GM18858 (cell line): ENCODE results near the gene TCP11L2.

Source experiments
- ATAC-seq: cut with Tn5 transposase; IDR thresholded peaks from one replicate; pipeline ENCODE4 v1.9.1; 2021; ENCODE audit not compliant: unreplicated experiment

Gene TCP11L2

DNA sequence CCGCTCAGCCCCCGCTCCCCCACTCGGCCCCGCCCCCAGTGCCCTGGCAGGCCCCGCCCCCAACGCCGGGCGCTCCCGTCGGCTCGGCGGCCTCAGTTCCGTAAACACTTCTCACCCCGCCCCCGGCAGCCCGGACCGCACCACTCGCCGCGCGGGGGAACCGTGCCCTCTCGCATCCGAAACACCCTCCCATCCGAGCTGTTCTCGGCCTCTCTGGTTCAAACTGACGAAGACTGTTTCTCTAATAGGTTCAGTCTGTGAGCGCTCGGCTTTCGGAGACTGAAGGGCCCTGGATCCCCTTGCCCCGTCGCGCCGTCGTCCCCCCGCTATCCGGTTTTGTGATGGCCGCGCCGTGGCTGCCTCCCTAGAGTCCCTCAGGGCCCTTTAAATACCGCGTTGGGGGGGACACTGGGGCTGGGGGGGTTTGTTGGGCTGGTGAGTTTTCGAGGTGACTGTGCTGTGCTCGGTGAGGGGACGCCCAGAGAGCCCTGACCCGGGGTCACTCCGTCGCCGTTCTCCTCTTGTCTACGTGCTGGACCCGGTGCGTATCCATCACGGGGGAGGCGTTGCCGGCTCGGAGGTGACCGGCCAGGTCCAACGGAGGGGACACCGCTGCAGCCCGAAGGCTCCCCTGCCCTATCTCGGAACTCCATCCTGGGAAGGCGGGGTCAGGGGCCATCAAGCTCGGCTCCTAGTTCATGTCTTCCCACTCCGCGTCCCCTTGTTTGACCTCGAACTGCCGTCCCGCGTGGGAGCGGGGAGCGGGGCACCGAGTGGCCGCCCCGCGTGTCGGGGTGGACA lies at the start of gene TCP11L2:
Gene TCP11L2, plus strand, starts transcription at position 333 of the 801 bp plus-strand sequence. CDS start 8,343 bp downstream, outside the sequence.
- peak; percentile 29 for ATAC-seq

DNA sequence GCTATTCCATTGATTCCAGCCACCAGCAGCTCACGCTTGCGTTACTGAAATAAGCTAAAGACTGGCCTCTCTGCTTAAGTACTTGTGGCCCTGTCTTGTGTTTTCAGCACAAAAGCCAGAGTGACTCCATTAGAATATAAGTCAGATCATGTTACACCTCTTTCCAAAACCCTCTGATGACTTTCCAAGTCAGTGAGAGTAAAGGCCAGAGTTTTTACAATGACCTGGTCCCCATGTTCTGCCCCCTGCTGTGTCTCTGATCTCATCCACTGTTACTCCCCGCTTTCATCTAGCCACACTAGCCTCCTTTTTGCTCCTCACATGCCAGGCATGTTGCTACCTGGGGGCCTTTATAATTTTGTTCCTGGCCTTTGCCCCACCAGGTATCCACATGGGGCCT lies 47.8 kb upstream of the TCP11L2 start:
- ATAC-seq: no peak

DNA sequence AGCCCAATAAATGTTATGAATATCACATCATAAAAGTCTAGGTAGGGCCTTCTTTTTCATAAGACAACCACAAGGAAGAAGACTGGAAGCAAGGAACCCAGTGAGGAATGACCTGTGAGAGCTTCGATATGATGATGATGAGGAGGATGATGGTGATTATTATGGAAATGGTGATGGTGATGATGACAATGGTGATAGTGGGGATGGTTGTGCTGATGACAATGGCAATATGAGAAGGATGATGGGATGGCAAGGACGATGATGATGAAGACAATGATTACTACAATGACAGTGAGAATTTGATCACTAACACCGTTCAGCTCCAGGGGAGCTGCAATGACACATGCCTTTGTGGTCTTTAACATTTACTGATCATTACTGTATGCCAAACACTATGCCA lies 47.0 kb upstream of the TCP11L2 start:
- no peak for ATAC-seq

DNA sequence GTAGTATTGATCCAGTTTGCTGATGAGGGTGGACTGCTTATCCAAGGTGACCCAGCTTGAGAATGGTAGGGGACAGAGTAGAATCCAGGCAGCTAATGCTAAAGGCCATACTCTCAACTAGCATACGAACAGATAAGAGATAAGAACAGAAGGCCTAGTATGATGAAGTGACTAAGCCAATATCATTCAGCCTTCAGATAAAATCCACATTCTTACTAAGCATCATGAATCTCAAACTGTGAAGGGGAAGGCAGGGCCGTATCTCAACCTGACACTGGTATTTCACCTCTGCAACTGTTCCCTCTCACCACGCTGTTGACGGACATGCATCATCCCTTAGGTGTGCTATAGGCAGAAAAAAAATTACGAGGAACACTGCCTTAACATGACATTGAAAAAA lies 46.6 kb upstream of the TCP11L2 start:
- ATAC-seq: no peak

DNA sequence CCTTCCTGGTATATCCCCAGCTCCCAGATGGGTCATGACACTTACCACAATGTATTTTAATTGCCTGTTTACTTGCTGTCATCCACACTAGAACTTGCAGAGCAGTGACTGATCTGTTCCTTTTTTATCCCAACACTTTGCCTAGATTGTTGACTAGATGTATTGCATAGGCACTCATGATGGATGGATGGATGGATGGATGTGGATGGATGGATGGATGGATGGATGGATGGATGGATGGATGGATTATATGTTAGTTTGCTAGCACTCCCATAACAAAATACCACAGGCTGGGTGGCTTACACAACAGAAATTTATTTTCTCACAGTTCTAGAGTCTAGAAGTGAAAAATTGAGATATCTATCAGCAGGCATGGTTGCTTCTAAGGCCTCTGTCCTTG lies 46.0 kb upstream of the TCP11L2 start:
- no peak for ATAC-seq

DNA sequence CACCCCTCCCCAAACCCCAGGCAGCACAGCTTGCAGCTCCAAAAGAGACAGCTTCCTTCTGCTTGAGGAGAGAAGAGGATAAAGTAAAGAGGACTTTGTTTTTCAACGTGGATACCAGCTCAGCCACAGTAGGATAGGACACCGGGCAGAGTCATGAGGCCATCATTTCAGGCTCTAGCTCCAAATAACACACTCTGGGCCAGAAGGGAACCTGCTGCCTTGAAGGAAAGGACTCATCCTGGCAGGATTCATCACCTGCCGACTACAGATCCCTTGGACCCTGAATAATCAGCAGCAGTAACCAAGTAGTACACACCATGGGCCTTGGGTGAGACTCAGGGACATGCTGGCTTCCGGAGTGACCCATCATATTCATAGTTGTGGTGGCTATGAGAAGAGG lies 44.3 kb upstream of the TCP11L2 start:
- ATAC-seq: no peak

DNA sequence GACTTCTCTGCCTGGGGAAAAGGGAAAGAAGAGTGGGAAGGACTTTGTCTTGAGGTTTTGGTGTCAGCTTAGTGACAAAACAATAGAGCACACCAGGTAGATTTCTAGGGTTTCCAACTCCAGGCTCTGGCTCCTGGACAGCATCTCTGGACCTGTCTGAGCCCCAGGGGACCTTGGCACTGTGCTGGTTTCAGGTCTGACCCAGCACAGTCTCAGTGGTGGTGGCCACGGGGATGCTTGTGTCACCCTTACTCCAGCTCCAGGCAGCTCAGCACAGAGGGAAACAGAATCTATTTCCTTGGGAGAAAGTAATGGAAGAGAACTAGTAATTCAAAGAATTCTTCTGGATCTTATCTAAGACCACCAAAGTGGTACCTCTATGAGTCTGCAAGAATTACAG lies 43.6 kb upstream of the TCP11L2 start:
- no peak for ATAC-seq

DNA sequence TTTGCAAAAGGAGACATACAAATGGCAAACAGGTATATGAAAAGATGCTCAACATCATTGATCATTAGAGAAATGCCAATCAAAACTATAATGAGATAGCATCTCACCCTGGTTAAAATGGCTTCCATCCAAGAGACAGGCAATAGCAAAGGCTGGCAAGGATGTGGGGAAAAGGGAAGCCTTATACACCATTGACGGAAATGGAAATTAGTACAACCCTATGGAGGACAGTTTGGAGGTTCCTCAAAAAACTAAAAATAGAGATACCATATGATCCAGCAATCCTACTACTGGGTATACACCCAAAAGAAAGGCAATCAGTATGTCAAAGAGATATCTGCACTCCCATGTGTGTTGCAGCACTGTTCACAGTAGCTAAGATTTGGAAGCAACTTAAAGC lies 37.4 kb upstream of the TCP11L2 start:
- no peak for ATAC-seq

DNA sequence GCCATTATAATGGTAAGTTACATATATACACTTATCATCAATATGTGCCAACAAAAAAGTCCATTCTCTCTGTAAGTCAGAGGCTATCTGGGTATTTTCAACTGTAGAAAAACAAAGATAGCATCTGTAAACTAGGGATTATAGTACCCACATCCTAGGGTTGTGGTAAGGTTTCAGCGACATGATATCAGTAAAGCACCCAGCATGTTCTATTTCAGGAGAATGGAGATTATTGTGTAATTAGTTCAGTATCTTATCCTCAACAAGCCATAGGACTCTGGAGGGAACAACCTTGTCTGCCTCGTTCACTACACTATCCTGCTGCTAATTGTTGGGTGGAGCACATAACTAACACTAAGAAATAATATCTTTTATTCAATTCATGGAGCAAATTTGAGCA lies 35.0 kb upstream of the TCP11L2 start:
- no peak for ATAC-seq

DNA sequence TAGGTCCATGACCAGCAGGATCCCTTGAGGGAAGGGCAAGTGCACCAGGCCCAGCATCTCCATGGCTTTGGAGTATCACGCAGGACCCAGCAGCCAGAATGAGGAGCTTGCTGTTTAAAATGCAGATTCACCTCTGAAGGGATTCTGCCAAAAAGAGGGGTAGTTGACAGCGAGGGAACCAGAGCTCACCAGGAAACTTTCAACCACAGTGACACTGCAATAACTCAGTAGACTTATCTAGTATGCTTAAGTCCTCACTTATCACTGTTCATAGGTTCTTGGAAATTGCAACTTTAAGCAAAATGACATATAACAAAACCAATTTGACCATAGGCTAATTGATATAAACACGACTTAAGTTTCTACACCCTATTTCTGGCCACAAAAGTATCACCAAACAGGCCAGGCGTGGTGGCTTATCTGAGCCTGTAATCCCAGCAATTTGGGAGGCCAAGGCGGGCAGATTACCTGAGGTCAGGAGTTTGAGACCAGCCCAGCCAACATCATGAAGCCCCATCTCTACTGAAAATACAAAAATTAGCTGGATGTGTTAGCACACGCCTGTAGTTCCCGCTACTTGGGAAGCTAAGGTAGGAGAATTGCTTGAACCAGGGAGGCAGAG lies 33.3 kb upstream of the TCP11L2 start:
- no peak for ATAC-seq

DNA sequence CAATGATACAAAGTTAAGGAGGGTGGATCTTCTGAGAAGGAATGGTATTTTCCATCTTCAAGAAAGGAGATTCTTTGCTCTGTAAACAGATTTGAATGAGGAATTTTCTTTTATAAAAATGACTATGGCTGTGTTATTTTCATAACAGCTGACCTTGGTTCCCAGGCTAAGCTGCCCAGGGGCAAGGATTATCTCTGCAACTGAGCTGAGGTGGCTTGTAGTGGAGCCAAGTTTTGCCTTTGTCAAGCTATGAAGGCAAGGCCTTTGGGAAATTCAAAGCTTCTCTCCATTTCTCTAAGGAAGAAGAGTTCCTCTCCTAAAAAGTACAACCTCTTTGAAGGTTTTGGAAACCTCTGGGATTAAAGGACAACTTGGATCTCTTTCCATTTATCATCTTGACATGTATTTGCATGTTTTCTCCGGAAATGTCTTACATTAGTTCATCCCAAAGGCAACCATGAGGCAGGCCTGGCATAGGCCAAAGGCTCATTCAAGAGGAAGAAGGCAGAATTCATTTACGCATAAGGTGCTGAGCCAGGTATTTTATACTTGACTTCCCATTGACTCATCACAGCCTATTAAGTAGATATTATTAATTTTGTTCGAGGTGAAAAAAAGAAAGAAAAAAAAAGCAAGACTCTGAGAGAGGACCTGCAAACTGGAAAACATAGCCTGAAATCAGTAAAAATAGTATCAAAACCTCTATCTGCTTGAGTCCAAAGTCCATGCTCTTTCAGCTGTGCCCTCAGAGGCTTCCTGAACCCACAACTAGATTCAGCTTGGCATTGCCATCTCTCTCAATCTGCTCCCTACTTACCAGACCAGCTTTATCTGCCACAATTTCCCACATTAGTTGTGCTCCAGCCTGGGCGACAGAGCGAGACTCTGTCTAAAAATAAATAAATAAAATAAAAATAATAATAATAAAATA lies 30.7 kb upstream of the TCP11L2 start:
- no peak for ATAC-seq

DNA sequence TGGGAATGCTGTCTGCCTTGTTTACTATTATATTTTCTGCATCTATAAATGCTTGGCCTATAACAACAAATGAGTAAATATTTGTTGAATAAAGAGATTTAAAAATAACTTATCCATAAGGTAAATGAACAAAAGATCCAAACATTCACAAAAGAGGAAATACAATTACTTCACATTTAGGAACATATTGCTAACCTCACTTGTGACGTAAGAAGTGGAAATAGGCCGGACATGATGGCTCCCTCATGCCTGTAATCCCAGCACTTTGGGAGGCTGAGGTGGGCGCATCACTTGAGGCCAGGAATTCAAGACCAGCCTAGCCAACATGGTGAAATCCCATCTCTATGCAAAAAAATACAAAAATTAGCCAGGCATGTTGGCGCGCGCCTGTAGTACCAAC lies 29.0 kb upstream of the TCP11L2 start:
- ATAC-seq: no peak

DNA sequence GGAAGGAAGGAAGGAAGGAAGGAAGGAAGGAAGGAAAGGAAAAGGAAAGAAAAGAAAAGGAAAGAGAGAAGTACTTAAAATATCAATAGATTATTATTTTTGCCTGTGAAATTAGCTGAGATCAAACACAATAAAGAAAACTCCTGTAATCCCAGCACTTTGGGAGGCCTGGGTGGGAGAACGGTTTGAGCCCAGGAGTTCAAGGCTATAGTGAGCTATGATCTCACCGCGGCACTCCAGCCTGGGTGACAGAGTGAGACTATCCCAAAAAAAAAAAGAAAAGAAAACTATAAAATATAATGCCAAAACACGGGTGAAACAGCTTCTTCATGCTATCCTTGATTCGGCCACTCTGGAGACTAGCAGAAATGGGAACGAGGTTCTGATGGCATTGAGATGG lies 28.5 kb upstream of the TCP11L2 start:
- no peak for ATAC-seq

DNA sequence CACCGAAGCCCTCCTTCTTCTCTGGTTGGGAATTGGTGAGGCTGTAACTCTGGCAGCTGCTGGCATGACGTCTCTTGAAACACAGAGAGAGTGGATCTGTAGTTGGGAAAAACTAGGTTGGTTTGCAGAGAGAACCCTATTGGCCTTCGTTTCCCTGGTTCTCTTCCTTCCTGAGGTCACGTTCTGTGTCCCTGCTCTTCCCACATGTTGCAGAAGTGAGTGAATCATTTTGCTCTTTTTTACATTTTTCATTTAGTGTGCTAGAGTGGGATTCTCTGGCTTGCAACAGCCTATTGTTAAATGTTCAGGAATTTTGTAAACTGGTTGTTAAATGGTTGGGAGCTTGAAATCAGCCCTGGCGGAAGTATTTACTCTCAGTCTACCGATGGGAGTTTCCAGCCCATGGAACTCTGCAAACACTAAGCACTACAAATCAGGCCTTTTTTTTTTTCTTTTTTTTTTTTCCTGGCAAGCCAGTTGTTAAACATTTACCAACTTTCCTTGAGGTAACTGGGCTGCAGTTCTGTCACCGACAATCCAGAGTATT lies 27.9 kb upstream of the TCP11L2 start:
- ATAC-seq: no peak

DNA sequence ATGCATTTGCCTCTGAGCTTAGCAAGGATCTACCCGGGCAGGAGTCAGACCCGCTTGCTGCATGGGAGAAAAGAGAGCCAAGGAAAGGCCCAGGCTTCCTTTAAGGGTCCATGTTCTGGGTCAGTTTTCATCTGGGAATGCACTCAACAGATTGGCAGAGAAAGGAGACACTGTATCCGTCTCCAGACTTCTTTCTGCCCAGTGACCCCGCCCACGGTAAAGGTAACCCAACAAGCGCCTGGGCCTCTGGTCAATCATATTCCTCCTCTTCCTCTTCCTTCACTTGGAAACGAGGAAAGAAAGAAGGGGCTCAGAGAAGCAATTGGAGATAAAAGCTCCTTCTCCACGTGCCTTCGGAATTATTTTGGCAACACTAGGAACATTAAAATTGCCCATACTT lies 27.1 kb upstream of the TCP11L2 start:
- no peak for ATAC-seq

DNA sequence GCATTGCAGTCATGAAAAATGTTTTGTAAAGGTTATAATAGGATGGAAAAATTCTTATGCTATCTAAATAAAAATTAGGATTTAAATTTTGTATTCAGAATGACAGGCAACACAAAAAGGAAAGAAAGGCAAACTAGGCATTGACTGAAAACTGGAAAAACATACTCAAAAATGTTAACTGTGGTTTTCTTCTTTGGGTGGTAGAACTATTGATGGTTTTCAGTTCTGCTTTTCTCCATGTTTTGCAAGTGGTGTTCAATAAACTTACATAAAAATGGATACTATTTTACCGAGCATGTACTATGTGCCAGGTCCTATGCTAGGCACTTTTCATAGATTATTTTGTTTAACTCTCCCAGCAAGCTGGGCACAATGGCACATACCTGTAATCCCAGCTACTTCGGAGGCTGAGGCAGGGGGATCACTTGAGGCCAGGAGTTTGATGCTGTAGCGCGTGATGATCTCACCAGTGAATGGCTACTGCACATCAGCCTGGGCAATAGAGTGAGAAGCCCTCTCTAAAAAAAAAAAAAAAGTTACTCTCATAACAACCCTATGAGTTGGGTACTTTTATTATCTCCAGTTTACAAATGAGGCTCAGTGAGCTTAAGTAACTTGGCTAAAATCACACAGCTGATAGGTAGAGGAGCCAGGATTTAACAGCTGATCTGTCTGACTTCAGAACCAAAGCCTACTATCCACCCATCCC lies 26.3 kb upstream of the TCP11L2 start:
- peak; percentile 87 for ATAC-seq

DNA sequence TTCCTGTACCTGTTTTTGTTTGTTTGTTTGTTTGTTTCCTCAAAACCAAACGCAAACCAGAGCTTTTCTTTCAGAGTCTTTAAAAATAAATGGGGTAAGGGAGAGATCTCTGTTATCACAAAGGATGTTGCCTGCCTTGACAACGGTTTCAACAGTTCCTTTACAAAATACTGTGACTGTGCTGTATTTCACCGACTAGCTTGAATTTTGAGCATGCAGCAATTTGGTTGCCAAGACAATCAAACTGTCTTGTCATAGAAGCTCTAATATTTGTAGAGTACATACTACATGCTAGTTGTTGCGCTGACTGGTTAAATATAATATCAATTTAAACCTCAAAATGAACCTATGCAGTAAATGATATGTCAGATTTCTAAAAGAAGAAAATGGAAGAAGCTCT lies 22.4 kb upstream of the TCP11L2 start:
- no peak for ATAC-seq

DNA sequence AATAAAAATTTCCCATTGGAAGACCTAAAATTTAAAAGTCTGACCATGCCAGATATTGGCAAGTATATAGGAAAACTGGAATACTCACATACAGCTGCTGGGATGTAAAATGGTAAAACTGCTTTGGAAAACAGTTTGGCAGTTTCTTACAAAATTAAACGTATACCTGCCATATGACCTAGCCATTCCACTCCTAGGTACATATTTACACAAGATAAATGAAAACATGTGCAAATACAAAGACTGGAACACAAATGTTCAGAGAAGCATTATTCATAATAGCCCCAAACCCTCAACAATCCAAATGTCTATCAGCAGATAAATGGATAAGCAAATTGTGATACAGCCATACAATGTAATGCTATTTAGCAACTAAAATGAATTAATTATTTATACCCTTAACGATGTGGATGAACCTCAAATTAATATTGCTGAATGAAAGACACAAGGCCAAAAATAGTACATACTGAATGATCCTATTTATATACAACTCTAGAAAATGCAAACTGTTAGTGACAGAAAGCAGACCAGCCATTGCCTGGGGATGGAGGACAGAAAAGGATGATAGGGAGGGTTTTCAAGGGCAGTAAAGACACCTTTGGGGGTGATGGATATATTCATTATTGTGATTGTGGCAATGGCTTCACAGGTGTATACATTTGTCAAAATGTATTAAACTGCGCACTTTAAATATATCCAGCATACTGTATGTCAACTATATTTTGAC lies 21.3 kb upstream of the TCP11L2 start:
- ATAC-seq: no peak

DNA sequence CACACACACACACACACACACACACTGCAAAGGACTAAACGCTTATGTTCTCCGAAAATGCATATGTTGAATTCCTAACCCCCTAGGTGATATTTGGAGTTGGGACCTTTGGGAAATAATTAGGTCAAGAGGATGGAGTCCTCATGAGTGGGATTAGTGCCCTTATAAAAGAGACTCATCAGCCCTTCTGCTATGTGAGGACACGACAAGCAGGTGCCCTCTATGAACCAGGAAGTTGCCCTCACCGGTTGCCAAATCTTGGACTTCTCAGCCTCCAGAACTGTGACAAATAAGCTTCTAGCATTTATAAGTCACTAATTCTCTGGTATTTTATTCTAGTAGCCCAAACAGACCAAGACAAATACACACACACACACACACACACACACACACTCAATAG lies 20.7 kb upstream of the TCP11L2 start:
- ATAC-seq: no peak

DNA sequence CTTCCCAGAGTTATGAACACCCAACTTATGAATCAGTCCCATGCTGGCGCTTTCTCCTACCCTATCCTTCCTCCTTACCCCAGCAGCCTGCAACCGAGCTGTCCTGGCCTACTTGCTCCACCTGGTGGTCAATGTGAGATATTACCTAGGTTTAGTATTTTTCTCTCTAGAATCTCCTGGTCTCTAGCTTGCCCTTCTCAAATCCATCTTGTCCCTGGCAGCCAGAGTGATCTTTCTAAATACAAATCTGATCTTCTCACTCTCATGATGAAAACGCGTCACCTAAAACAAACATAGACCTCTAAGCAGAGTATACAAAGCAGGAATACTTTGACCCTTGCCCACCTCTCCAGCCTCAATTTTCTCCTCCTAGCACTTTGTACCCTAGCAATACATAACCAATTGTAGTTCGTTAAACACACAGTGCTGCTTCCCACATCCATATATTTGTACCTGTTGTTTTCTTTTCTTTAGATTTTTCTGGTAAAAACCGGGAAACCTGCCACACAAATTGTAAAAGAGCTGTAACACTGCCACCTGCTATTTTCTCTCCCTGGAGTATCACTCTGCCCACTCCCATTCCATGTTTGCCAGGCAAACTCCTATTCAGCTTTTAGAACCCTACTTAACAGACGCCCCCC lies 20.0 kb upstream of the TCP11L2 start:
- ATAC-seq: no peak
